ENCODE data around the gene USP48.

Gene USP48

GRCh38 chr1:21669258-21670058 lies 113.5 kb downstream of the USP48 start, which contains the start of gene RAP1GAP:
RAP1GAP (minus strand) TSS chr1:21669357; CDS start chr1:21620032, 49,325 bp downstream.
- DNase-seq (ENCODE audit: low read depth in 2 of 2) = no peak

GRCh38 chr1:21668951-21669257 lies 114.0 kb downstream of the USP48 start:
- DNase-seq (ENCODE audit: low read depth in 2 of 2) = no peak

- DNase-seq (ENCODE audit: low read depth in 2 of 2) = no peak
These were observed 114.6 kb downstream of the USP48 start for GRCh38 chr1:21668232-21668950.

GRCh38 chr1:21667348-21668231 lies 115.4 kb downstream of the USP48 start:
- no peak for DNase-seq (ENCODE audit: low read depth in 2 of 2)

- DNase-seq (ENCODE audit: low read depth in 2 of 2) = no peak
These were observed 116.2 kb downstream of the USP48 start for GRCh38 chr1:21666576-21667320.

GRCh38 chr1:21665711-21666575 lies 117.0 kb downstream of the USP48 start:
- no peak for DNase-seq (ENCODE audit: low read depth in 2 of 2)

GRCh38 chr1:21664806-21665588 lies 118.0 kb downstream of the USP48 start:
- no peak for DNase-seq (ENCODE audit: low read depth in 2 of 2)

GRCh38 chr1:21663951-21664805 lies 118.8 kb downstream of the USP48 start:
- no peak for DNase-seq (ENCODE audit: low read depth in 2 of 2)

- no peak for DNase-seq (ENCODE audit: low read depth in 2 of 2)
These were observed 119.5 kb downstream of the USP48 start for GRCh38 chr1:21663248-21663950.

- DNase-seq (ENCODE audit: low read depth in 2 of 2) = no peak
These were observed 120.3 kb downstream of the USP48 start for GRCh38 chr1:21662426-21663247.

GRCh38 chr1:21661886-21662285 lies 121.1 kb downstream of the USP48 start:
- DNase-seq (ENCODE audit: low read depth in 2 of 2) = no peak

GRCh38 chr1:21659924-21660326 lies 123.0 kb downstream of the USP48 start:
- no peak for DNase-seq (ENCODE audit: low read depth in 2 of 2)

GRCh38 chr1:21659099-21659923 lies 123.6 kb downstream of the USP48 start:
- peak; percentile 59 to 66 for DNase-seq (ENCODE audit: low read depth in 2 of 2)

GRCh38 chr1:21657456-21658190 lies 125.3 kb downstream of the USP48 start:
- no peak for DNase-seq (ENCODE audit: low read depth in 2 of 2)

- no peak for DNase-seq (ENCODE audit: low read depth in 2 of 2)
These were observed 127.2 kb downstream of the USP48 start for GRCh38 chr1:21655748-21656147.

- DNase-seq (ENCODE audit: low read depth in 2 of 2) = no peak
These were observed 127.7 kb downstream of the USP48 start for GRCh38 chr1:21655259-21655658.
